ENCODE data around the gene WDR74. TPM values are rescaled to one million over a fixed set of nuclear protein-coding genes. Genes with fewer than 3 reads are reported as not detected.
A peak's percentile ranks its signal among the peaks of the same experiment; 100 is the strongest.

WDR74 gene
- total and polyA plus RNA-seq, 9 of the 15 experiments (the other 6 are each of a cell fraction or from before 2014, with no cell fraction given) = 32.7 to 210 (median 114) TPM

- TF ChIP-seq FOXP1 (CRISPR knock-in tag; IDR thresholded peaks at IDR 0.05) (0 out of 2 replicates have a peak, but pooled peaks have one; percentile 81), HNRNPL (IDR thresholded peaks at IDR 0.05; ENCODE audit: low read depth, low read length) (0 out of 2 replicates have a peak, but pooled peaks have one; percentile 48), E2F6 (IDR thresholded peaks at IDR 0.05; ENCODE audit: borderline replicate concordance in 1 of 2, extremely low read depth in 1 of 2, insufficient read depth in 1 of 2, insufficient read length in 1 of 2, low read depth in 1 of 2, low read length in 1 of 2, poor library complexity in 1 of 2, severe bottlenecking in 1 of 2) (peak in 1 of 2 experiments; percentile 73), MAZ (CRISPR knock-in tag; conservative IDR thresholded peaks at IDR 0.05 in 1 of 2, IDR thresholded peaks at IDR 0.05 in 1 of 2) (0 out of 4 replicates have a peak, but pooled peaks have one; percentile 7 to 15), JUND (IDR thresholded peaks at IDR 0.05; ENCODE audit: borderline replicate concordance, low read depth, low read length) (peak; percentile 72), JUND (tag; IDR thresholded peaks at IDR 0.05; ENCODE audit: borderline replicate concordance, low read depth, low read length) (peak; percentile 38; the same call in 1 of the 3 replicates), FOSL1 (tag; conservative IDR thresholded peaks at IDR 0.05) (peak; percentile 16; the same call in 1 of the 2 replicates), PRDM10 (IDR thresholded peaks at IDR 0.05; ENCODE audit: partially characterized antibody) (peak; percentile 20), MYBL2 (IDR thresholded peaks at IDR 0.05; ENCODE audit: low read depth) (no peak), MYBL2 (CRISPR knock-in tag; IDR thresholded peaks at IDR 0.05; ENCODE audit: borderline replicate concordance) (no peak), ELF4 (CRISPR knock-in tag; IDR thresholded peaks at IDR 0.05) (peak; percentile 81), MXI1 (IDR thresholded peaks at IDR 0.05; ENCODE audit: low read depth, low read length) (peak; percentile 99), XRCC5 (IDR thresholded peaks at IDR 0.05; ENCODE audit: low read depth, low read length) (peak; percentile 74; the same call in 1 of the 2 replicates), SIN3A (IDR thresholded peaks at IDR 0.05; ENCODE audit: borderline replicate concordance in 2 of 2, control insufficient read depth in 1 of 2, low read depth in 2 of 2, low read length in 2 of 2) (peak; percentile 99 to 100), HMGN3 (IDR thresholded peaks at IDR 0.05; ENCODE audit: borderline replicate concordance, extremely low read depth, insufficient read length, low read depth, low read length) (peak; percentile 73), ZC3H8 (IDR thresholded peaks at IDR 0.05) (0 out of 2 replicates have a peak, but pooled peaks have one; percentile 6), TAF7 (tag; IDR thresholded peaks at IDR 0.05) (0 out of 2 replicates have a peak, but pooled peaks have one; percentile 80)
- TF ChIP-seq, protein P1, sequence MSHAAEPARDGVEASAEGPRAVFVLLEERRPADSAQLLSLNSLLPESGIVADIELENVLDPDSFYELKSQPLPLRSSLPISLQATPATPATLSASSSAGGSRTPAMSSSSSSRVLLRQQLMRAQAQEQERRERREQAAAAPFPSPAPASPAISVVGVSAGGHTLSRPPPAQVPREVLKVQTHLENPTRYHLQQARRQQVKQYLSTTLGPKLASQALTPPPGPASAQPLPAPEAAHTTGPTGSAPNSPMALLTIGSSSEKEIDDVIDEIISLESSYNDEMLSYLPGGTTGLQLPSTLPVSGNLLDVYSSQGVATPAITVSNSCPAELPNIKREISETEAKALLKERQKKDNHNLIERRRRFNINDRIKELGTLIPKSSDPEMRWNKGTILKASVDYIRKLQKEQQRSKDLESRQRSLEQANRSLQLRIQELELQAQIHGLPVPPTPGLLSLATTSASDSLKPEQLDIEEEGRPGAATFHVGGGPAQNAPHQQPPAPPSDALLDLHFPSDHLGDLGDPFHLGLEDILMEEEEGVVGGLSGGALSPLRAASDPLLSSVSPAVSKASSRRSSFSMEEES (CRISPR knock-in tag; IDR thresholded peaks at IDR 0.05) = no peak
These were observed at the start of gene WDR74 (continued) for GRCh38 chr11:62839050-62839945.

All from K562 (cell line).